Measurements from ENCODE around the gene OTOS. TPM values are rescaled to one million over a fixed set of nuclear protein-coding genes. Genes with fewer than 3 reads are reported as not detected.

The OTOS gene
- total RNA-seq, 1 experiment from 2014 or later, result not detected

DNA sequence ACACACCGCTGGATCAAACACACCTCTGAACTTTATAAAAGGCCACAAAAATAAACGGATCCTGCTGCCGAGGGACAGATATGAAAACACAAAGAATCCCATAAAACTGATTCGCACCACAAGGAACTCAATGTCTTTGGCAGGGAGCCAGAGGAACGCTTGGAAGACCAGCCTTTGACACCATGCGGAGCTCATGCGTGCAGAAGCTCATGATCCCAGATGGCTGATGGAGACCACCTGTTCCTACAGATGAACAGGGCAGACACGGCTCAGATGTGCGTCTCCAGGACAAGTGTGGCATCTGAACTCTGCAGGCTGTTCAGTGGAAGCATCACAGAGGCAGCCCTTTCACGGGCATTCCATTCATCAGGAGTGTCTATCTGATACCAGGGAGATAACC, 29.2 kb downstream of the OTOS start:
- CTCF ChIA-PET, result no interaction called here
- Mint-ChIP-seq H3K4me1 (ENCODE audit: insufficient read depth, unreplicated experiment) (no peaks in the 10 kb centered on the region), H3K27me3 (ENCODE audit: insufficient read depth, unreplicated experiment) (peaks cover 71% of the 10 kb centered on the region), H3K9me3 (ENCODE audit: unreplicated experiment) (no peaks in the 10 kb centered on the region), H3K36me3 (ENCODE audit: insufficient read depth, unreplicated experiment) (no peaks in the 10 kb centered on the region), H3K27ac (ENCODE audit: low read depth, unreplicated experiment) (no peak overlapping the region), H3K4me3 (ENCODE audit: unreplicated experiment) (no peak overlapping the region)
- TF ChIP-seq, protein P1, sequence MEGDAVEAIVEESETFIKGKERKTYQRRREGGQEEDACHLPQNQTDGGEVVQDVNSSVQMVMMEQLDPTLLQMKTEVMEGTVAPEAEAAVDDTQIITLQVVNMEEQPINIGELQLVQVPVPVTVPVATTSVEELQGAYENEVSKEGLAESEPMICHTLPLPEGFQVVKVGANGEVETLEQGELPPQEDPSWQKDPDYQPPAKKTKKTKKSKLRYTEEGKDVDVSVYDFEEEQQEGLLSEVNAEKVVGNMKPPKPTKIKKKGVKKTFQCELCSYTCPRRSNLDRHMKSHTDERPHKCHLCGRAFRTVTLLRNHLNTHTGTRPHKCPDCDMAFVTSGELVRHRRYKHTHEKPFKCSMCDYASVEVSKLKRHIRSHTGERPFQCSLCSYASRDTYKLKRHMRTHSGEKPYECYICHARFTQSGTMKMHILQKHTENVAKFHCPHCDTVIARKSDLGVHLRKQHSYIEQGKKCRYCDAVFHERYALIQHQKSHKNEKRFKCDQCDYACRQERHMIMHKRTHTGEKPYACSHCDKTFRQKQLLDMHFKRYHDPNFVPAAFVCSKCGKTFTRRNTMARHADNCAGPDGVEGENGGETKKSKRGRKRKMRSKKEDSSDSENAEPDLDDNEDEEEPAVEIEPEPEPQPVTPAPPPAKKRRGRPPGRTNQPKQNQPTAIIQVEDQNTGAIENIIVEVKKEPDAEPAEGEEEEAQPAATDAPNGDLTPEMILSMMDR (IDR thresholded peaks at IDR 0.05; ENCODE audit: unreplicated experiment), result no peak
- intact Hi-C loops (cut with micrococcal nuclease), result no loop called here
- POLR2A ChIA-PET, result no interaction called here
- no TSS peak for BruUV-seq (replicated peaks)
- no peak for DNase-seq (ENCODE audit: unreplicated experiment)

DNA sequence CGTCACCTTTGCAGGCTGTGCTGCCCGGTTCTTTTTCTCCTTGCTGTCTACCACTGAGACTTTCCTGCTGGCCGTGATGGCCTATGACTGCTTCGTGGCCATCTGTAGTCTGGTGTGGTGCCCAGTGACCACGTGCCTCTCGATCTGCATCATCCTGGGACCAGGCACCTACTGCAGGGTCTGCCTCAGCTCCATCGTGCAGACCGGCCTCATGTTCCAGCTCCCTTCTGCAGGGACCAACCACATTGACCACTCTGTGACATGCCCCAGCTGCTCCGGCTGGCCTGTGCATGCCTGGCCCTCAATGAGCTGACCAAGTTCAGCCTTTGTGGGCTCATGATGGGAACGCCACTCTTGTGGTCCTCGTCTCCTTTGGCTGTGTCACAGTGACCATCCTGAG, 31.1 kb downstream of the OTOS start:
- ChIA-PET CTCF (no interaction called here), POLR2A (no interaction called here)
- TF ChIP-seq, protein P1 (IDR thresholded peaks at IDR 0.05; ENCODE audit: unreplicated experiment), result no peak
- BruUV-seq (replicated peaks), result no TSS peak
- no peak overlapping the region for H3K4me3 Mint-ChIP-seq (ENCODE audit: unreplicated experiment)
- H3K36me3 Mint-ChIP-seq (ENCODE audit: insufficient read depth, unreplicated experiment), result no peaks in the 10 kb centered on the region
- intact Hi-C loops (cut with micrococcal nuclease), result no loop called here
- H3K27ac Mint-ChIP-seq (ENCODE audit: low read depth, unreplicated experiment), result no peak overlapping the region
- peaks cover 60% of the 10 kb centered on the region for H3K27me3 Mint-ChIP-seq (ENCODE audit: insufficient read depth, unreplicated experiment)
- no peaks in the 10 kb centered on the region for H3K9me3 Mint-ChIP-seq (ENCODE audit: unreplicated experiment)
- no peaks in the 10 kb centered on the region for H3K4me1 Mint-ChIP-seq (ENCODE audit: insufficient read depth, unreplicated experiment)
- DNase-seq (ENCODE audit: unreplicated experiment), result no peak

DNA sequence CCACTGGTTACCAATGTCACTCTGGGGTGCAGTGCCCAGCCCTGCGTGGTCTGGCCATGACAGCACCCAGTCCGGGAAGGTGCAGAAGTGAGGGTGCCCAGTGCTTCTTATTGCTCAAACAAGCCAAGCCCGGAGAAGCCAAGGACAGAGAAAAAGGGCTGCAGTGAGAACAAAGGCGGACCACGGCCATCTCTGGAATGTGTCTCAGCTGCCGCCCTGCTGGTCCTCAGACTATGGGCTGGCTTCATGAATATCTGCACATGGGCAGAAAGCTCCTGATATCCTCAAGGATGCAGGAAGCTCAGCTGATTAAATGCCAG, 33.0 kb downstream of the OTOS start:
- intact Hi-C loops (cut with micrococcal nuclease), result no loop called here
- H3K4me3 Mint-ChIP-seq (ENCODE audit: unreplicated experiment), result no peak overlapping the region
- no TSS peak for BruUV-seq (replicated peaks)
- H3K4me1 Mint-ChIP-seq (ENCODE audit: insufficient read depth, unreplicated experiment), result no peaks in the 10 kb centered on the region
- no peaks in the 10 kb centered on the region for H3K9me3 Mint-ChIP-seq (ENCODE audit: unreplicated experiment)
- H3K27me3 Mint-ChIP-seq (ENCODE audit: insufficient read depth, unreplicated experiment), result peaks cover 60% of the 10 kb centered on the region
- no peak for DNase-seq (ENCODE audit: unreplicated experiment)
- no peaks in the 10 kb centered on the region for H3K36me3 Mint-ChIP-seq (ENCODE audit: insufficient read depth, unreplicated experiment)
- ChIA-PET CTCF (no interaction called here), POLR2A (interaction anchor here (1.0 kb wide), 1 partner anchor 37 kb away, joined by 3 read pairs; no protein-coding TSS in a partner anchor)
- TF ChIP-seq, protein P1 (IDR thresholded peaks at IDR 0.05; ENCODE audit: unreplicated experiment), result no peak
- no peak overlapping the region for H3K27ac Mint-ChIP-seq (ENCODE audit: low read depth, unreplicated experiment)

DNA sequence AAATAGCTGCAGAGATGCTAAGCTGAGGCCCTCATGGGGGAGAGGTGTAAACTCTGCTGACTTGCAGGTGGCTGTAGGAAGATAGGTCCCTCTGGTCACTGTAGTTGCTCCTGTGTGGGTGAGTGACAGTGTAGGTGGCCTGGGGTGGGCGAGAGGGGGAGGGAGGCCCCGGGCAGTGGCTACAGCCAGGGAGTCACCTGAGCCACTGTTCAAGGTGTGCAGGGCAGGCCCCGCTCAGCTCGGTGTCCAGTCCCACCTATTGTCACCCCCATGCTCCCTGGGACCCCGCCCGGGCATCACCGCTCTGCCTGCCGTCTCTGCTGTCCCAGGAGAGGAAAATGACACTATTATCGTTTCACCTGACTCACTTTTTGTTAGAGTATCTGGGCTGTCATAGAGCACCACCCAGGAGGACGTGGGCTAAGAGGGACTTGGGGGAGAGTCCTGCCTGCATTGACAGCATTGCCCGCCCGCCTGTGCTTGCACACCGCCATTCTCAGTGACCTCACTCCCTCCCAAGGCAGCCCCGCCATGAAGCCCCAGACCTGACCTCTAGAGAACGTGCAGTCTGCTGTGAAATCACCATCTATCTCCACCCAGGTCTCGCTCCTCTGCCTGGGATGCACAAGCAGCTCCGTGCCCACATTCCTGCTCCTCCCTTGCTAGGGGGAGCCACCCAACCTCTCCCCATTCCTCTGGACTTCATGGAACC, 33.5 kb downstream of the OTOS start:
- Mint-ChIP-seq H3K27me3 (ENCODE audit: insufficient read depth, unreplicated experiment) (peaks cover 60% of the 10 kb centered on the region), H3K4me3 (ENCODE audit: unreplicated experiment) (no peak overlapping the region), H3K9me3 (ENCODE audit: unreplicated experiment) (no peaks in the 10 kb centered on the region), H3K4me1 (ENCODE audit: insufficient read depth, unreplicated experiment) (no peaks in the 10 kb centered on the region), H3K27ac (ENCODE audit: low read depth, unreplicated experiment) (no peak overlapping the region), H3K36me3 (ENCODE audit: insufficient read depth, unreplicated experiment) (no peaks in the 10 kb centered on the region)
- TF ChIP-seq, protein P1 (IDR thresholded peaks at IDR 0.05; ENCODE audit: unreplicated experiment), result no peak
- no TSS peak for BruUV-seq (replicated peaks)
- CTCF ChIA-PET, result interaction anchor here (0.8 kb wide), 1 partner anchor 37 kb away, joined by 3 read pairs; no protein-coding TSS in a partner anchor
- DNase-seq (ENCODE audit: unreplicated experiment), result no peak
- POLR2A ChIA-PET, result interaction anchor here (1.0 kb wide), 1 partner anchor 37 kb away, joined by 3 read pairs; no protein-coding TSS in a partner anchor
- intact Hi-C loops (cut with micrococcal nuclease), result no loop called here

Data from MCF 10A (cell line).